ENCODE results near the gene C1orf122.

Gene C1orf122

GRCh38 chr1:37802439-37802838, 5.2 kb upstream of the C1orf122 start:
- Histone ChIP-seq H3K4me3 (ENCODE audit: insufficient read depth, low read depth, low read length) (no peak overlapping the region), H3K27me3 (ENCODE audit: control insufficient read depth, insufficient read depth, low read length, poor library complexity, severe bottlenecking) (no peaks in the 10 kb centered on the region), H3K4me1 (ENCODE audit: control insufficient read depth, insufficient read depth, low read length) (peaks cover 3% of the 10 kb centered on the region), H3K9me3 (ENCODE audit: control insufficient read depth, low read length) (no peaks in the 10 kb centered on the region), H3K36me3 (ENCODE audit: control insufficient read depth, insufficient read depth, low read length) (peaks cover 44% of the 10 kb centered on the region), H3K27ac (ENCODE audit: insufficient read depth, low read depth, low read length, poor library complexity, severe bottlenecking) (no peak overlapping the region)
- 90 to 97% methylated on average over 1 of the region's 1 CpG for WGBS, 2 experiments

- H3K27me3 ChIP-seq (ENCODE audit: control insufficient read depth, insufficient read depth, low read length, poor library complexity, severe bottlenecking): no peaks in the 10 kb centered on the region
- H3K27ac ChIP-seq (ENCODE audit: insufficient read depth, low read depth, low read length, poor library complexity, severe bottlenecking): no peak overlapping the region
- peaks cover 7% of the 10 kb centered on the region for H3K4me1 ChIP-seq (ENCODE audit: control insufficient read depth, insufficient read depth, low read length)
- H3K9me3 ChIP-seq (ENCODE audit: control insufficient read depth, low read length): no peaks in the 10 kb centered on the region
- H3K36me3 ChIP-seq (ENCODE audit: control insufficient read depth, insufficient read depth, low read length): peaks cover 38% of the 10 kb centered on the region
- H3K4me3 ChIP-seq (ENCODE audit: insufficient read depth, low read depth, low read length): peak overlapping the region; percentile 96
- WGBS, 2 experiments: 22 to 24% methylated on average over 9 of the region's 9 CpGs
These were observed 403 bp upstream of the C1orf122 start for GRCh38 chr1:37807220-37807554.

DNA sequence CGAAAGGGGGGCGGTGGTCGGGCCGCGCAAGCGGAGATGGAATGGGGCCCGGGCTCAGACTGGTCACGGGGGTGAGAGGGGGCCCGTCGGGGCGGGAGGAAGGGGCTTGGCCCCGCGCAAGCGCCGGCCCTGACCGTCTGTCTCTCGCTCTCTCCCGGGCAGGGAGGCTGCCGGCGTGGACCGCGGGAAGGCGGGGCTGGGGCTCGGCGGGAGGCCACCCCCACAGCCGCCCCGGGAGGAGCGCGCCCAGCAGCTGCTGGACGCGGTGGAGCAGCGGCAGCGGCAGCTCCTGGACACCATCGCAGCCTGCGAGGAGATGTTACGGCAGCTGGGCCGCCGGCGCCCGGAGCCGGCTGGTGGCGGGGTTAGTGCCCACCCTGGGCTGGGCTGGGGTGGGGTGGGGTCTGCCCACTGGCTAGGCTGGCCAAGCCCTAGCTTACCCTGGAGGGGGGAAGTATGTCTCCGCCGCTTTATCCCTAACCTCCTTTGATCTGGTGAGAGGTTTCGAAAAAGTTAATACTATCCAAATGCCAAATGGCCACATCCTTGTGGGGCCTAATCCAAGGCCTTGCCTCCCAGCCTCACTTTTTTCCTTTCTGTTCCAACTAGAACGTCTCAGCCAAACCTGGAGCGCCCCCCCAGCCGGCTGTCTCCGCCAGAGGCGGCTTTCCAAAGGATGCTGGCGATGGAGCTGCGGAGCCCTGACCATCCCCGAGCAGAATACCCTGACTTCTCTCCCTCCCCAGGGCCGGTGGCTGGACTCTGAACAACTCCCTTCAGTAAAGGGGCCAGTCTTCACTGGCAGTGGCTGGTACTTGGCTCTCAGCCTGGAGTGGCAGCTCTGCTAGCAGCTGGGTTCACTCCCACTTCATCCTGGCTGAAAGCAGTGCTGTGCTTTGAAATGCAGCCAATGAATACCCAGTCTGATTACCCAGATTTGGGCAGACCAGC, 1.1 kb downstream of the C1orf122 start:
- H3K36me3 ChIP-seq (ENCODE audit: control insufficient read depth, insufficient read depth, low read length): peaks cover 26% of the 10 kb centered on the region
- H3K9me3 ChIP-seq (ENCODE audit: control insufficient read depth, low read length): no peaks in the 10 kb centered on the region
- H3K27ac ChIP-seq (ENCODE audit: insufficient read depth, low read depth, low read length, poor library complexity, severe bottlenecking): peak overlapping the region; percentile 77
- peaks cover 7% of the 10 kb centered on the region for H3K4me1 ChIP-seq (ENCODE audit: control insufficient read depth, insufficient read depth, low read length)
- WGBS, 2 experiments: 1% methylated on average over 54 of the region's 54 CpGs
- H3K4me3 ChIP-seq (ENCODE audit: insufficient read depth, low read depth, low read length): peak overlapping the region; percentile 96
- H3K27me3 ChIP-seq (ENCODE audit: control insufficient read depth, insufficient read depth, low read length, poor library complexity, severe bottlenecking): no peaks in the 10 kb centered on the region

DNA sequence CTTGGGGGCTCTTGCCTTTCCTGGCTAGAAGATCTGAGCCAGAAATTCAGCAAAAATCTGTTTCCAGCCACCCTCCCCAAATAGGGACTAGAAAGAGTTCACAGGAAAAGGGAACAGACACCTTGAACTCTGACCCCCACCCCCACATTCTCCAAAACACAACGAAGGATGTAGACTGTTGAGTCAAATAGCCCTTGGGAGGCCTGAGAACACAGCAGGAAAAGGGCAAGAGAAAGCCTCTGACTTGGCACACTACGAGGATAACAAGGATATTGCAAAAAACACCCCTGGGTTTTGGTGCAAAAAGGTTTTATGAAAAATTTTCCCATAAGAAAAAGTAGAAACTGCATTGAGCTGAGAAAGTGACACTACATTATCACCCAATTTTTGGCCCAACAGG, 2.4 kb downstream of the C1orf122 start:
- Histone ChIP-seq H3K36me3 (ENCODE audit: control insufficient read depth, insufficient read depth, low read length) (peaks cover 22% of the 10 kb centered on the region), H3K9me3 (ENCODE audit: control insufficient read depth, low read length) (no peaks in the 10 kb centered on the region), H3K4me3 (ENCODE audit: insufficient read depth, low read depth, low read length) (no peak overlapping the region), H3K4me1 (ENCODE audit: control insufficient read depth, insufficient read depth, low read length) (peaks cover 7% of the 10 kb centered on the region), H3K27ac (ENCODE audit: insufficient read depth, low read depth, low read length, poor library complexity, severe bottlenecking) (no peak overlapping the region), H3K27me3 (ENCODE audit: control insufficient read depth, insufficient read depth, low read length, poor library complexity, severe bottlenecking) (no peaks in the 10 kb centered on the region)
- 82 to 83% methylated on average over 2 of the region's 2 CpGs for WGBS, 2 experiments

GRCh38 chr1:37811027-37811655, 3.6 kb downstream of the C1orf122 start:
- no peaks in the 10 kb centered on the region for H3K9me3 ChIP-seq (ENCODE audit: control insufficient read depth, low read length)
- H3K36me3 ChIP-seq (ENCODE audit: control insufficient read depth, insufficient read depth, low read length): peaks cover 12% of the 10 kb centered on the region
- peaks cover 7% of the 10 kb centered on the region for H3K4me1 ChIP-seq (ENCODE audit: control insufficient read depth, insufficient read depth, low read length)
- H3K27me3 ChIP-seq (ENCODE audit: control insufficient read depth, insufficient read depth, low read length, poor library complexity, severe bottlenecking): no peaks in the 10 kb centered on the region
- WGBS, 2 experiments: 27% methylated on average over 6 of the region's 7 CpGs
- H3K27ac ChIP-seq (ENCODE audit: insufficient read depth, low read depth, low read length, poor library complexity, severe bottlenecking): no peak overlapping the region
- no peak overlapping the region for H3K4me3 ChIP-seq (ENCODE audit: insufficient read depth, low read depth, low read length)

- H3K4me3 ChIP-seq (ENCODE audit: insufficient read depth, low read depth, low read length): no peak overlapping the region
- H3K27ac ChIP-seq (ENCODE audit: insufficient read depth, low read depth, low read length, poor library complexity, severe bottlenecking): no peak overlapping the region
- no peaks in the 10 kb centered on the region for H3K27me3 ChIP-seq (ENCODE audit: control insufficient read depth, insufficient read depth, low read length, poor library complexity, severe bottlenecking)
- H3K9me3 ChIP-seq (ENCODE audit: control insufficient read depth, low read length): no peaks in the 10 kb centered on the region
- H3K36me3 ChIP-seq (ENCODE audit: control insufficient read depth, insufficient read depth, low read length): peaks cover 6% of the 10 kb centered on the region
- 91 to 96% methylated on average over 1 to 2 of the region's 2 CpGs for WGBS, 2 experiments
- H3K4me1 ChIP-seq (ENCODE audit: control insufficient read depth, insufficient read depth, low read length): peaks cover 4% of the 10 kb centered on the region
These were observed 6.0 kb downstream of the C1orf122 start for GRCh38 chr1:37813529-37814145.

- Histone ChIP-seq H3K36me3 (ENCODE audit: control insufficient read depth, insufficient read depth, low read length) (peaks cover 9% of the 10 kb centered on the region), H3K27me3 (ENCODE audit: control insufficient read depth, insufficient read depth, low read length, poor library complexity, severe bottlenecking) (no peaks in the 10 kb centered on the region), H3K9me3 (ENCODE audit: control insufficient read depth, low read length) (no peaks in the 10 kb centered on the region), H3K4me3 (ENCODE audit: insufficient read depth, low read depth, low read length) (no peak overlapping the region), H3K27ac (ENCODE audit: insufficient read depth, low read depth, low read length, poor library complexity, severe bottlenecking) (no peak overlapping the region), H3K4me1 (ENCODE audit: control insufficient read depth, insufficient read depth, low read length) (peaks cover under 1% of the 10 kb centered on the region)
- 93 to 95% methylated on average over 7 of the region's 7 CpGs for WGBS, 2 experiments
These were observed 6.7 kb downstream of the C1orf122 start for GRCh38 chr1:37814252-37814651.

- H3K4me3 ChIP-seq (ENCODE audit: insufficient read depth, low read depth, low read length): no peak overlapping the region
- no peak overlapping the region for H3K27ac ChIP-seq (ENCODE audit: insufficient read depth, low read depth, low read length, poor library complexity, severe bottlenecking)
- H3K4me1 ChIP-seq (ENCODE audit: control insufficient read depth, insufficient read depth, low read length): no peaks in the 10 kb centered on the region
- H3K27me3 ChIP-seq (ENCODE audit: control insufficient read depth, insufficient read depth, low read length, poor library complexity, severe bottlenecking): no peaks in the 10 kb centered on the region
- H3K9me3 ChIP-seq (ENCODE audit: control insufficient read depth, low read length): no peaks in the 10 kb centered on the region
- 34 to 36% methylated on average over 2 of the region's 2 CpGs for WGBS, 2 experiments
- H3K36me3 ChIP-seq (ENCODE audit: control insufficient read depth, insufficient read depth, low read length): peaks cover 33% of the 10 kb centered on the region
These were observed 9.9 kb downstream of the C1orf122 start for GRCh38 chr1:37817481-37817880.

DNA sequence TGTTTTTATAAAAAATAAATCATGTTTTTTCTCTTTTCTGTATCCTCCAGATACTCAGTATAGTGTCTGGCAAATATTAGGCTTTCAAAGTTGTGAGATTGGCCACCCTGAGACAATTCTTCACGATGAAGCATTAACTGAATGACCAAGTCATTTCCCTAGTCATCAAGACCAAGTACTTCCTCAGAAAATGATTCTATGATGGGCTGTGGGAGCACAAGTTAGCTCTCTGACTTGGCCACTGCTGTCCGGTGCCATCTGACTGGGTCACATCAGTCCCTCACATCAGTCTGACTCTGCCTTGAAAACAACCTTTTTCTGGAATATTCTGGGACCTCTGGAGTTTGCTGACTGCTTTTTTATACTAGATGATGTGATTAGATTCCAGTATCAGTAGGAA, 13.9 kb downstream of the C1orf122 start:
- 89 to 97% methylated on average over 2 of the region's 2 CpGs for WGBS, 2 experiments
- Histone ChIP-seq H3K9me3 (ENCODE audit: control insufficient read depth, low read length) (no peaks in the 10 kb centered on the region), H3K27ac (ENCODE audit: insufficient read depth, low read depth, low read length, poor library complexity, severe bottlenecking) (no peak overlapping the region), H3K36me3 (ENCODE audit: control insufficient read depth, insufficient read depth, low read length) (peaks cover 38% of the 10 kb centered on the region), H3K4me3 (ENCODE audit: insufficient read depth, low read depth, low read length) (no peak overlapping the region), H3K4me1 (ENCODE audit: control insufficient read depth, insufficient read depth, low read length) (no peaks in the 10 kb centered on the region), H3K27me3 (ENCODE audit: control insufficient read depth, insufficient read depth, low read length, poor library complexity, severe bottlenecking) (no peaks in the 10 kb centered on the region)

Measured in ectodermal cell (in vitro differentiated cells).